Umbilical cord (tissue), 2 donors: ENCODE results near the gene LLGL2. TPM values are rescaled to one million over a fixed set of nuclear protein-coding genes. Genes with fewer than 3 reads are reported as not detected.

ENCODE experiments used
- DNase-seq: peaks from one replicate; pipeline ENCODE4 v3.0.0-alpha.2; 2015; ENCODE audit warnings: low spot score
- total RNA-seq: library from RNA; depleted of rRNA; stranded (reverse); fragments of >200 nt; gene quantifications from one replicate; pipeline ENCODE4 v1.2.3, GENCODE V29; 2014; ENCODE audit warnings: low replicate concordance; ENCODE audit not compliant: insufficient read depth

Gene LLGL2
- total RNA-seq, 1 donor from 2014 or later, result 14.7 TPM

DNA sequence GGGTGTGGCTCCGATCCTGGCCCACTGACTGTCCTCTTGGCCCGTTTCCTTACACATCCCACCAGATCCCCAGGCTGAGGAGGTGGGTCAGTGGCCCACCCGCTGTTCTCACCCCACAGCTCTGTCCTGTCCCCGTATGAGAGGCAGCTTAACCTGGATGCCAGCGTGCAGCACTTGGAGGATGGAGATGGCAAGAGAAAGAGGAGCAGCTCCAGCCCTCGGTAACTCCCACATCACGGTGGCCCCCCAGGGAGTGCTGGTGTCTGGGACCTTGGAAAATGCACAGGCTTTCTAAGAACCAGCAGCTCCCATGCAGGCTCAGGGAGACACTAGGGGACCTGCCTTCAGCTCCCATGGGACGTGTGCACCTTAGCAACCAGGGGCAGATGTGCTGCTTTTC, 4.2 kb upstream of the LLGL2 start:
- no peak for DNase-seq

DNA sequence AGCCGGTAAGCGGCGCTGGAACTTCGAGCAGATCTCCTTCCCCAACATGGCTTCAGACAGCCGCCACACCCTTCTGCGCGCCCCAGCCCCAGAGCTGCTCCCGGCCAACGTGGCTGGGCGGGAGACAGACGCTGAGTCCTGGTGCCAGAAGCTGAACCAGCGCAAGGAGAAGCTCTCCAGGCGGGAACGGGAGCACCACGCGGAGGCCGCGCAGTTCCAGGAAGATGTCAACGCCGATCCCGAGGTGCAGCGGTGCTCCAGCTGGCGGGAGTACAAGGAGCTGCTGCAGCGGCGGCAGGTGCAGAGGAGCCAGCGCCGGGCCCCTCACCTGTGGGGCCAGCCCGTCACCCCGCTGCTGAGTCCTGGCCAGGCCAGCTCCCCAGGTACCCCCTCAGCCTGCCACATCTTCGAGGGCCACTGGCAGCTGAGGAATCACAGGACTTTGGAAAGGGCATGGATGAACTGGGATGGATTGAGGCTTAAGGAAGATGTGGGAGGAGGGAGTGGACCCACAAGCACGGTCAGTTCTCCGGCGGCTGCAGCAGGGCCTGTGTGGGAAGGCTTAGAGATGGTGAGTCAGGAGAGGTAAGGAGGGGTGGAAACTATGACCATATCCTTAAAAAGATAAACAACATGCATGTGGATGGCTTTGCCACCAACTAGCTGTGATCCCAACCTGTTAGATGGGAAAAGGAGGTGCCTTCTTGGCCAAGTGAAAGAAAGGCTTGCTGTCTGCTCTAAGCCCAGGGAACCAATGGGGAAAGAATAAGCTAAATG, 3.4 kb upstream of the LLGL2 start:
- DNase-seq, result no peak

DNA sequence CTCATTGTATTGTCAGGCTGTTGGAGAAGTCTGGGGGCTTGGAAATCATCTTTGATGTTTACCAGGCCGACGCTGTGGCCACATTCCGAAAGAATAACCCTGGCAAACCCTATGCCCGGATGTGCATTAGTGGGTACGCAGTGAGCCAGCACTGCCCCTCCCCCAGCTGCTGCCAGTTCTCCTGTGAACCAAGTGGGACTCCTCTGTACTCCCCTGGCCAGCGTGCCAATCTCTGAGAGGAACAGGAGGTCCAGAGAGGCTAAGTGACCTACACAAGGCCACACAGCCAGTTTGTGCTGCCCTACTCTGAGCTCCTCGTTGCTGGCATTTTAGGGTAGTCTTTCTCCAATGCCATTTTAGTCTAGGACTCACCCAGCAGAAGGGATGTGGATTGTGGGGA, 1.9 kb upstream of the LLGL2 start:
- DNase-seq, result no peak

DNA sequence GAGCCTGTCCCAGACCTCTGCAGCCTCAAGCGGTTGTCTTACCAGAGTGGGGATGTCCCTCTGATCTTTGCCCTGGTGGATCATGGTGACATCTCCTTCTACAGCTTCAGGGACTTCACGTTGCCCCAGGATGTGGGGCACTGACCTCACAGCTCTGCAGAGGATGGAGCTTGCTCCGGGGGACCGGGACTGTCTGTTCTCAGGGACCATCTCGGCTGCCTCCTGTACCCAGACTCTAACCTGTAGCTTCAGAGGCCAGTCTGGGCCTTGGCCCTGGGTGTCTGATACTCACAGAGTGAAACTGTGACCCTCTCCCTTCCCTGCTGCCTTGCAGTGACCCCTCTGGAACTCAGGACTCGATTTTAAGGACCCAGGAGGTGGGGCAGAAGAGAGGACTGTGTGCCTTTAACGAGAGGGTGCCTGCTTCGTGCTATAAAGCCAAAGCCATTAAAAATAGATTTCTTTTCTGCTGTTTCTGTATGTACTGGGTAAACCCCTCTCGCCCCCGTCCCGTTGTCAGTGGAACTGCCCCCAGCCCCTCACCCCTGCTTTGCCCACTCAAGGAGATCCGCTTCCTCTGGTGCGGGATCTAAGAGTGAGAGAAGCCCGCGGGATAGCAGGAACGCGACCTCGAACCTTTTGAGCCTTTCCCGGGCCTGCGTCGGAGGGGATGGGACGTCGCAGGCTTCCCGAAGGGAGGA, 1.1 kb upstream of the LLGL2 start:
- no peak for DNase-seq

DNA sequence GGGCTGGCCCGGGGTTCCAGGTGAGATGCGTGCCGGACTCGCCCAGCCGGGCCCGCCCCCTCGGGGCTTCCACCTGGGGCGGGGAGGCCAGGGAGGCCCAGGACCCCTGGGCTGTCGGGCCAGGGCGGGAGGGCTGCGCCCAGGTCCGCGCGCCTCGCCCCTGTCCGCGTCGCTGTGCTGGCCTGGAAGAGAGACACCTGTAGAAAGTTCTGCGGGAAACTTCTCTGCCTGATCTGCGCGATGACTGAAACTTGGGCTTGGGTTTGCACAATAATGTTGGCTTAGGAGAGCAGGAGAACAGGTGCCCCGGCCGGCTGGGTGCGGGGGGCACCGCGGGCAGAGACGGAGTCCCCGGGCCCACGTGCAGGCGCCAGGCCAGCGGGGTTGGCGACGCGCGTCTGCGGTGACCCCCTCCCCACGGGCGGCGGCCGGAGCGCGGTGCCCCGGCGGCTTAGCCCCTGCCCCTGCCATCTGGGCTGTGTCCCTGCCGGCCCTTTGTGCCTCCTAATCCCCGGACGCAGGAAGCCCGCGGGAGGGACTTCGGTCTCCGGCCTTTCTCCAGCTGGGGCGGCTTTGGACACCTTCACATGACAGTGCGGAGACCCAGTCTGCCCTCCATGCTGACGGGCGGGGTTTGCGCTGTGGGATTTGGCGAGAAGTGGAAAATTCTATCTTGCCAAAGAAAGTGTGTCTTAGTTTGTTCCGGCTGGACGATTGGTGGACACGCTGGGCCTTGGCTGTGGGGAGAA, 483 bp downstream of the LLGL2 start:
- DNase-seq, result no peak

DNA sequence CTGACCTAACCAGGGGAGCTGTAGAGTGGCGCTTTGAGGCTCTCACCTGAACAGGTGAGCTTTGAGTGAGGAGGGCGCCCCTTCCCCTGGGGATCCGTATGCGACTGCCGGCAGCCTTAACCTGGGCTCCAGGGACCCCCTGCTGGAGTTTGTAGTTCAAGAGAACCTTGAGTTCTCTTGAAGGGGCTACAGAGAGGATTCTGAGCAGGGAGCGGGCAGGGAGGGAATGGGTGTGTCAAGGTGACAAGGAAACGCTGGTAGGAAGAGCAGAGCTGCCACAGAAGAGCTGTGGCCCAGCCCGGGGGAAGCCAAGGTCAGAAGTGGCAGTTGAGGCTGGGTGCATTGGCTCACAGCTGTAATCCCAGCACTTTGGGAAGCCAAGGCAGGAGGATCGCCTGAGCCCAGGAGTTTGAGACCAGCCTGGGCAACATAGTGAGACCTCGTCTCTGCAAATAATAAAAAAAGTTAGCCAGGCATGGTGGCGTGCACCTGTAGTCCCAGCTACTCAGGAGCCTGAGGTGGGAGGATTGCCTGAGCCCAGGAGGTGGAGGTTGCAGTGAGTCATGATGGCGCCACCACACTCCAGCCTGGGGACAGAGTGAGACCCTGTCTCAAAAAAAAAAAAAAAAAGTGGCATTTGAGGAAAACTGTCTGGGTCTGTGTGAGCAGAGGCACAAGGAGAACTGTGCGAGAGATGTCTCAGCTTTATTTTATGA, 1.2 kb downstream of the LLGL2 start:
- no peak for DNase-seq

DNA sequence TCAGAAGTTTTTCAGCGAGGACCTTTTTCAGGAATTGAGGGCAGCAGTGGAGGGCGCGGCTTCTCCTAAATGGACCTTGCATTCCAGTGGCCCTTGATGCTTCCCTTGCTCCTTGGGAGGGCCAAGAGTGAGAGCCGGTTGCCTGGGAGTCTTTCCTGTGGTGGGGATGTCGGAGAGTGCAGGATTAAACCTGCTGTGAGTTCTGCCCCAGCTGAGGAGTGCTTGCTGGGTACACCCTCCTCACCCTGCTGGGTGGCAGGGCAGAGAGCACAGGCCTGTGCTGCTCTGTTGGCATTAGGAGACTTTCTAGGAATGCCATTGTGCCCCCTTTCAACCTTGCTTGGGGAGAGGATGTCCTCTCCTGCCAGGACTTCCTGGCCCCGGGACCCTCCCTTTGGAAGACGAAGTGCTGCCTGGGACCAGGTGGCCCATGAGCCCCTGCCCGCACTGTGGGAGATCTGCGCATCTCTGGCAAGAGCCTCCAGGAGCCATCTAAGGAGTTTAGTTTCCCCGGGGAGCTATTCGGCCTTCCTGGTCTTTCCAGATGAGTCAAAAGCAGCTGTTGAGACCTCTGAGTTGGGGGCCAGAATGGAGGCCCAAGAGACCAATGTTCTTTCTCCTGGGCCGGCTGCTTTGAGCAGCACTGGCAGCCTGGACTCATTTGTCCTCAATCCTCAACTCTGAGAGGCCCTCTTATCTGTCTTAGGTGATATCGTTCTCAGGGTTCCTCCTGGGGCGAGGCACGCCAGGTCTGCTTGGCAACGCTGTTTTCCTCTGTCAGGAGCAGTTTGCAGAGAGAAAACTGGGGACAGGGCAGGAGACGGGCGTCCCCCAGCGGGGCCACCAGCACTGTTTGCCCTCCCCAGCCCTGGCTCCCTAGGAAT, 5.6 kb downstream of the LLGL2 start:
- no peak for DNase-seq

DNA sequence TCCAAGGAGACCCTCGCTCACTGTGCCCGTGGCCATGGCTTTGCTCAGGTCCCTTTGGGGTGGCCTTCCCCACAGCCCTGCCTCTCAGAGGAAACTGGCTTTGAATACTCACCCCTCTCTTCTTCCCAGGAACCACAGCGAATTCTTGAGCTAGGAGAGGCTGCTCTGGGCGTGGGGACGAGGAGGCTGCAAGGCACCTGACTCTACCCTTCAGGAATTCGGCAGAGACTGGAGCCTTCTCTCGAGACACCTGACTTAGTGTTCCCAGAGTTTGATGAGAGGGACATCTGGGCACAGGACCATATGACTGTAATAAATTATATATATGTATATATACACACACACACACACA, 6.2 kb downstream of the LLGL2 start:
- DNase-seq, result no peak

DNA sequence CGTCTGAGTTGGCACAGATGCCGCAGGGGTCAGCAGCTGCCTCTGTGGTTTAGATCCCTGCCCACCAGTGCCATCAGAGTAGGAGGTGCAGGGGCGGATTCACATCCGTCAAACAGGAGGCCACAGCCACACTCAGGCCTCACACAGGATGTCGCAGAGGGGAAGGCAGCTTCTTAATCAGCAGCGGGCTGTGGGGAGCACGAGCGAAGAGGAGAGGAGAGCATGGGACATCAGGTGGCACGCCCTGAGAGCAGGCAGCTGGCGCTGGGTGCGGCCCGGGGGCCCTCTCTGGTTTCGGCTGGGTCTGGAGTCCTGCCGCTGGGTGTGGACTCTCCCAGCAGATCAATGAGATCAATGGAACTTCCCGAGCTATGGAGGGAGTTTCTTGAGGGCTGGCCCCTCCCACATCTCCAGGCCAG, 9.6 kb downstream of the LLGL2 start:
- no peak for DNase-seq

DNA sequence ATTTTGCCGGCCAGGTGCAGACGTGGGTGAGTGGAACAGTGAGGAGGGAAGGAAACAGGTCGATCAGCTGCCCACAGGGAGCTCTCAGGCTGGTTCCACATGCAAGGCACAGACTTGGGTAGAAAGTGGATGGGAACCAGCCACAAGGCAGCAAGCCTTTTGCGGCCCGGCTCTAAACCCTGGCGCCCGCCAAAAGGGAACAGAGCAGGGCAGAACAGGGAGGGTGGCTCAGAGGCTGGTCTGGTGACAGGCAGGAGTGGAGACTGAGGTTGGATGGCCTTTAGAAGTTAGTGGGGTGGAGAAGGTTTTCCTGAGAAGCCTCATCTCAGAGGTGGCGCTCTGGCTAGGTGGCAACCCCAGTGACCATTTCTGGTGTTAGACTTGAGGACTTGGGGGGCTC, 10.4 kb downstream of the LLGL2 start:
- DNase-seq, result no peak

DNA sequence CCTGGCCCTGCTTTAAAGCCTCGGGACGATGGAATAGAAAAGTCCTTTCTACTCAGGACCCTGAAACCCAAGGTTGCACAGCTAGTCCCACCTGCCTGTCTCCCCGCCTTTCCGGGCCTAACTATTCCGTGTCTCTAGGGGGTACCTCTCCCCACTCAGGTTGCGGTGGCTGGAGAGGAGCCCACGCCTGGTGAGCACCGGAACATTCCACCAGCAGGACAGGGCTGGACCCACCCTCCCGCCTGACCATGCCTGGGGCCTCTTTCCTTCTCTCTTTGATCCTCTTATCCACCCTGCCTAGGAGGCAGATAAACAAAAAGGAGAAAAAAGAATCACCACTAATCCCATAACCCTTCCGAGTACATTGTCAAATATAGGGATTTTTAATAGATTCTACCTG, 10.9 kb downstream of the LLGL2 start:
- no peak for DNase-seq

DNA sequence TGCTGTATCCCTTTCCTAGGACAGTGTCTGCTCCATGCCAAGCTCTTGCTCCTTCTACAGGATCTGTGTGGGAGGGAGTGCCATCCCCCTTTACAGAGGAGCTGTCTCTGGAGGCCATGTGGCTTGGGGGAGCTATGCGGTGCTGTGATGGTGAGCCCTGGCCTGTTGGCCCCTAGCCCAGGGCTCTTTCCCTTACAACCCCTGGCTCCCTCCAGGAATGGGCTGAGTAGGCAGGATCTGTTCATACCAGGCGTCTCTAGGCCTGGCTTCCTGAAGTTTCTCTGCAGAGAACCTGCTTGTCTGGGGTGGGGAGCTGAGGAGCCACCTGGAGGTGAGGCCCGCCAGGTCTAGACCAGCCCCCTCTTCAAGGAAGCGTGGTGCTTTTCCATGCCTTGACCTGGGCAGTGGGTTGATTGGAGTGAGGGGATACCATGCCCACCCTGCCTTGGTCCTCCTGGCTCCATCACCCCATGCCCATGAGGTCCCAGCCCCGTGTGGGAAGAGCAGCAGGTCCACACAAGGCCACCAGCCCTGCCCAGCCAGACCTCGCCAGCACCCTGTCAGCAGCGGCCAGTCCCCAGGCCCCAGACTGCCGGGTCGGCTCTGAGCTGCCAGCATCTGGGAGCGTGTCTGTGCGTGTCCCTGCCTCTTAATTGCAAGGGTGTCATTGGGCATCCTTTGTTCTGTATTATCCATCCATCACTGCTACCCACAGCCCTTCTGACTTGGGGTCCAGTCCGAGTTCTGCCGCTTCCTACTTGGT, 14.7 kb downstream of the LLGL2 start:
- DNase-seq, result peak; percentile 40

DNA sequence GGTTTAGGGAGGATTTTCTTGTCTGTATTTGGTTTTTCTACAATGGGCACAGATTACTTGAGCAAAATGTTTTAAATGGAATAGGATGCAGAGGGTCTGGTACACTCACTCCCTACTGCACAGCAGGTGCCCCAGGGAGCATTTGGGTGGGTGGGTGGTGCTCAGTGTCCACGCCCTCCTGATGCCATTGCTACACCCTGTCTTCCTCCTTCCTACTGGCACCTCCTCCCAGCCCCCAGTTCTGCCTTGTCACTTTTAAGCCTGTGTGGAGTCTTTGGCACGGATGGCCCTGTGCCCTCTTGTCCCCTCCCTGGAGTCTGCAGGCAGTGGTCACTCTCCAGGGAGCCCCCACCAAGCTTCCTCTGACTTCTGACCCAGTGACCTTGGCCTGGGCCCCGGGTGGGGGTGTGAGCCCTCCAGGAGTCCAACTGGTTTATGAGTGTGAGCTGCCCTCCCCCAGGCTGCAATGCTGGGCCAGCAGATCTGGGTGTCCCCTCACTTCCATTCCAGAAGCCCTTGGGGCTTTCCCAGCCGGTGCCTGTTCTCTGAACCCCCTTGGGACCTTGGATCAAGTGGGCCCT, 15.5 kb downstream of the LLGL2 start:
- no peak for DNase-seq

DNA sequence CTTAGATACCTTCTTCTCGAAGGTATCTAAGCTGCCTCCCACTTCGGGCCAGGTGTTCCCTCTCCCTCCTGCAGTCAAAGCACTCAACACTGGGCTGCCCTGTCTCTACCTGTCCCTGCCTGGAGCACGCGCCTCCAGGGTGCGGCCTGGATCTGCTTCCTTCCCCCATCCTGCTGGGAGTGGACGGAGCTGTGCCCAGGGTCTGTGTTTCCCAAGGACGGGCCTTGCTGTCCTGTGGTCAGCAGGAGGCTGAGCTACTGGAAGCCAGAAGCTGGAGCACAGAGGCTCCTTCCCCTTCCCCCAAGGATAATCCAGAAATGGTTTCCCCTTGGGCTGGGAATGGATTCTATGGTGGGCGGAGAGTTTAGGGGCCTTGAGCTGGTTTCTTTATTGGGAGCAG, 16.7 kb downstream of the LLGL2 start:
- no peak for DNase-seq

DNA sequence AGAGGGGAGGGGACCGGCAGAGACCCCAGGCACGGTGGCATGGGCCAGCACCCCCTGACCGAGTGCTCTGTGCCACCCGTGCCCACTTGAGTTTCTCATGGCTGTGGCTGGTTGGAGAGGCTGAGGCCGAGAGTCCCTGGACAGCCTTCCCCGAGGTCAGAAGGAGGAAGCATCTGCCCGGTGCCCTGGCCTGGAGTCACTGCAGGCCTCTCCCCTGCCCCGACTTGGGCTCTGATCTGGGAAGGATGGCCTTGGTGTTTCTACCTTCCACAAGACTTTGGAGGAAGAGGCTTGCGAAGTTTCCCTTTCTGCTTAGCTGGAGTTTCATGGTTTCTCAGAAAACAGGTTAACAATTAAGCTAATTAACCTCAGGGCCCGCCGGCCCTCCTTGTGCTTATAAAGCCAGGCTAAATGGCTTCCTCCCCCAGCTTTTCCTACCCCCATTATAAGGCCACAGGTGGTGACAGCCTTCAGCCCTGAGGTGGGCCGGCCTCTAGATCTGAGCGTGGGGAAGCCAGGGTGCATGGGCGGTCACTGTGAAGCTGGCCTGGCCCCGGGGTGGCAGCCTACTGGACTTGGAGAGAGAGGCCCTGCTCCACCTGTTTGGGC, 17.3 kb downstream of the LLGL2 start:
- DNase-seq, result no peak

DNA sequence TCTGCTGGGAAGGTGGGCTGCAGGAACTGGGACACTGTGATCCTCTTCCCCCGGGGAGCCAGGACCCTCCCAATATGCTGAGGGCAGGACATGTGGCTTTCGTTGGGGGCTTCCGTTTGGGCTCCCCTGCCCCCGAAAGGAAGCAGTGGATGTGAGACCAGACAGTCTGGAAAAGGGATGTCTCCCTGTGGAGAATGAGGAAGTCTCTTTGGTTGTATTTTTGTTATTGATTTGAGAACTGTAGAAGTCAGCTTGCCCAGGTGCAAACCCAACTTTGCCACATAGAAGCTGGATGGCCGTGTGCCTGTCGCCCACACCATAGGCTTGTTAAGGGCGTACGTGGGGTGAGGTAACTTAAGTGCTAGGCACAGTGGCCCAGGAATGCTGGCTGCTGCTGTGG, 18.8 kb downstream of the LLGL2 start:
- DNase-seq, result no peak

DNA sequence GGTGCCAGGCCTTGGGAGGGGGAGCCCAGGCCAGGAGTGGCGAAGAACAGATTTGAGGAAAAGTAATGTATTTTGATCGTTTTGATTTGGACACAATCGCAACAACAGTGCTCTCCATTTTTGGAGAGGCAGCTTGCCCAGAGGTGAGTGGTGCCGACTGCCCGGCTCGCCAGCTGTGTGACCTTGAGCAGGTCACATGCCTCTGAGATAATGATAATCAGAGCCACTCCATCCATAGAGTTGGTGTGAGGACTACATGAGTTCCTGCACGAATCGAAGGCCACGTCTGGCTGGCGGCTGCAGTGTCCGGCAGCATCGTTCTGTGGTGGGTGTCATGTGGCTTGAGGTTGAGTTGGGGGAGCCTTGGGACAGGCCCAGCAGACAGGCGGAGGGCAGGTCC, 20.7 kb downstream of the LLGL2 start:
- no peak for DNase-seq

DNA sequence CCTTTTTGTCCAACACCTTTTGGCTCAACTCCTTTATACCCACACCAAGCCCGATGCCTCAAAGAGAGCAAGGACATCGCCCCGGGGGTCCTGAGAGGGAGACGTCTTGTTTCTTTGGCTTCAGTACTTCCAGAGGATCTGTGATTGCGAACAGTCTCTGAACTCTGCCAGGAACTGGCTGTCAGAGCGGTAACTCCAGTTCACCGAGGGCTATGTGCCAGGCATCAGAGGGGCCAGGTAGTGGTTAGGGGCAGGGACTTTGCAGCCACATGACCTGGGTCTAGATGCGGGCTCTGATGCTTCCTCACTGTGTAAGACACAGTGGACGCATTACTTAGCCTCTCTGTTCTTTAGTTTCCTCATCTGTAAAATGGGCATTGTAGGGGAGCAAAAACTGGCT, 21.6 kb downstream of the LLGL2 start:
- no peak for DNase-seq

DNA sequence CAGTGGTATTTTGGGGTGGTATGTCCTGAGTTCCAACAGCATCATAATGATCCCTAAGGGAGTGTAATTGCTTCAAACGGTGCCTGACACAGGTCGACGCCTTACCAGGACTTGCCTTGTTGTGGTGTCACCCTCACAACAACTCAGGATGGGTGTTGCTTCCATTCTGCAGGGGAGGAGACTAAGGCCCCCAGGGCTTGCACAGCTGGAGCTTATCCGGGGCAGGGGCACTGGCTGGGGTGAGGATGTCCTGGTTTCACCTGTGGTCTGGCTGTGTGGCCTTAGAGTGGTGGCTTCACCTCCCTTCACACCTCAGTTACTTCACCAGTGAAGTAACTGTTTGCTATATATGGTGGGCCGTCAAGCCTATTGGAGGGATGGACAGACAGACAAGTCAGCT, 23.3 kb downstream of the LLGL2 start:
- no peak for DNase-seq
